ENCODE results near the gene STARD9.
"Not testable (repeated sequence)": the region's sequence is repeated elsewhere in the genome, so short reads cannot be mapped to it uniquely, and the experiment has no call there.

The STARD9 gene

GRCh38 chr15:42627485-42627884 is 52.1 kb downstream of the STARD9 start:
- H3K27ac Mint-ChIP-seq: no peak overlapping the region
- peaks cover 15 to 21% of the 10 kb centered on the region in 2 donors for H3K36me3 Mint-ChIP-seq
- H3K4me3 Mint-ChIP-seq: no peak overlapping the region
- peaks cover 4 to 10% of the 10 kb centered on the region in 2 donors for H3K9me3 Mint-ChIP-seq
- H3K4me1 Mint-ChIP-seq: peaks cover 7% of the 10 kb centered on the region in 2 donors
- H3K27me3 Mint-ChIP-seq: no peaks in the 10 kb centered on the region
- DNase-seq: no peak
- ATAC-seq (replicated peaks): no peak

GRCh38 chr15:42628761-42629160 is 53.4 kb downstream of the STARD9 start:
- Mint-ChIP-seq H3K4me1 (peaks cover 7 to 12% of the 10 kb centered on the region in 2 donors), H3K27me3 (no peaks in the 10 kb centered on the region), H3K36me3 (peaks cover 15 to 21% of the 10 kb centered on the region in 2 donors), H3K4me3 (no peak overlapping the region), H3K9me3 (peaks cover 4 to 10% of the 10 kb centered on the region in 2 donors), H3K27ac (no peak overlapping the region)
- DNase-seq (no peak), ATAC-seq (replicated peaks) (no peak)

GRCh38 chr15:42632105-42632675 is 56.8 kb downstream of the STARD9 start:
- Mint-ChIP-seq H3K4me1 (peaks cover 4 to 12% of the 10 kb centered on the region in 2 donors), H3K4me3 (peak overlapping the region in 1 of 2 donors; percentile 68), H3K9me3 (peaks cover 4 to 7% of the 10 kb centered on the region in 2 donors), H3K27me3 (no peaks in the 10 kb centered on the region), H3K36me3 (peaks cover 24% of the 10 kb centered on the region in 2 donors), H3K27ac (peak overlapping the region; percentile 27)
- peak; percentile 64 to 70 for ATAC-seq (replicated peaks)
- no peak for DNase-seq

GRCh38 chr15:42640109-42640508 is 64.7 kb downstream of the STARD9 start:
- Mint-ChIP-seq H3K27me3 (no peaks in the 10 kb centered on the region), H3K27ac (no peak overlapping the region), H3K4me1 (no peaks in the 10 kb centered on the region), H3K4me3 (no peak overlapping the region), H3K9me3 (no peaks in the 10 kb centered on the region), H3K36me3 (peaks cover 13% of the 10 kb centered on the region in 2 donors)
- no peak for ATAC-seq (replicated peaks)
- DNase-seq: no peak

- H3K27ac Mint-ChIP-seq: no peak overlapping the region
- peaks cover 2 to 6% of the 10 kb centered on the region in 2 donors for H3K4me1 Mint-ChIP-seq
- ATAC-seq (replicated peaks) (peak; percentile 100), DNase-seq (peak; percentile 54)
- no peak overlapping the region for H3K4me3 Mint-ChIP-seq
- H3K36me3 Mint-ChIP-seq: peaks cover 5 to 7% of the 10 kb centered on the region in 2 donors
- no peaks in the 10 kb centered on the region for H3K9me3 Mint-ChIP-seq
- H3K27me3 Mint-ChIP-seq: no peaks in the 10 kb centered on the region
Observed at GRCh38 chr15:42650208-42651066, 75.0 kb downstream of the STARD9 start.

GRCh38 chr15:42665827-42666226 is 90.4 kb downstream of the STARD9 start:
- Mint-ChIP-seq H3K4me3 (no peak overlapping the region), H3K27me3 (no peaks in the 10 kb centered on the region), H3K27ac (no peak overlapping the region), H3K36me3 (peaks cover 16 to 17% of the 10 kb centered on the region in 2 donors), H3K9me3 (no peaks in the 10 kb centered on the region), H3K4me1 (no peaks in the 10 kb centered on the region)
- ATAC-seq (replicated peaks) (no peak), DNase-seq (no peak)

- no peaks in the 10 kb centered on the region for H3K4me1 Mint-ChIP-seq
- no peak overlapping the region for H3K4me3 Mint-ChIP-seq
- DNase-seq (no peak), ATAC-seq (replicated peaks) (no peak)
- H3K27ac Mint-ChIP-seq: no peak overlapping the region
- H3K27me3 Mint-ChIP-seq: no peaks in the 10 kb centered on the region
- no peaks in the 10 kb centered on the region for H3K9me3 Mint-ChIP-seq
- H3K36me3 Mint-ChIP-seq: peaks cover 16 to 24% of the 10 kb centered on the region in 2 donors
Observed at GRCh38 chr15:42667855-42668254, 92.4 kb downstream of the STARD9 start.

- DNase-seq (no peak), ATAC-seq (replicated peaks) (no peak)
- peaks cover 0 to 2% of the 10 kb centered on the region in 2 donors for H3K4me1 Mint-ChIP-seq
- peaks cover 17 to 24% of the 10 kb centered on the region in 2 donors for H3K36me3 Mint-ChIP-seq
- H3K9me3 Mint-ChIP-seq: no peaks in the 10 kb centered on the region
- no peaks in the 10 kb centered on the region for H3K27me3 Mint-ChIP-seq
- no peak overlapping the region for H3K27ac Mint-ChIP-seq
- no peak overlapping the region for H3K4me3 Mint-ChIP-seq
Observed at GRCh38 chr15:42670451-42670850, 95.0 kb downstream of the STARD9 start.

- Mint-ChIP-seq H3K4me1 (peaks cover under 1 to 2% of the 10 kb centered on the region in 2 donors), H3K9me3 (no peaks in the 10 kb centered on the region), H3K27me3 (no peaks in the 10 kb centered on the region), H3K27ac (no peak overlapping the region), H3K4me3 (no peak overlapping the region), H3K36me3 (peaks cover 14 to 23% of the 10 kb centered on the region in 2 donors)
- ATAC-seq (replicated peaks): no peak
- DNase-seq: no peak
Observed at GRCh38 chr15:42672444-42672843, 97.0 kb downstream of the STARD9 start.

- peaks cover 14 to 31% of the 10 kb centered on the region in 2 donors for H3K36me3 Mint-ChIP-seq
- H3K27ac Mint-ChIP-seq: no peak overlapping the region
- ATAC-seq (replicated peaks): peak; percentile 52 to 76
- no peaks in the 10 kb centered on the region for H3K9me3 Mint-ChIP-seq
- no peaks in the 10 kb centered on the region for H3K27me3 Mint-ChIP-seq
- H3K4me3 Mint-ChIP-seq: no peak overlapping the region
- no peak for DNase-seq
- peaks cover 8 to 13% of the 10 kb centered on the region in 2 donors for H3K4me1 Mint-ChIP-seq
Observed at GRCh38 chr15:42674472-42674871, 99.1 kb downstream of the STARD9 start.

- H3K27ac Mint-ChIP-seq: no peak overlapping the region
- H3K9me3 Mint-ChIP-seq: no peaks in the 10 kb centered on the region
- H3K27me3 Mint-ChIP-seq: no peaks in the 10 kb centered on the region
- peaks cover 17 to 35% of the 10 kb centered on the region in 2 donors for H3K36me3 Mint-ChIP-seq
- DNase-seq: no peak
- ATAC-seq (replicated peaks): no peak
- peaks cover 11 to 18% of the 10 kb centered on the region in 2 donors for H3K4me1 Mint-ChIP-seq
- H3K4me3 Mint-ChIP-seq: no peak overlapping the region
Observed at GRCh38 chr15:42675021-42675420, 99.6 kb downstream of the STARD9 start.

- Mint-ChIP-seq H3K27ac (no peak overlapping the region), H3K9me3 (no peaks in the 10 kb centered on the region), H3K27me3 (no peaks in the 10 kb centered on the region), H3K36me3 (peaks cover 21 to 58% of the 10 kb centered on the region in 2 donors), H3K4me1 (peaks cover 8 to 20% of the 10 kb centered on the region in 2 donors), H3K4me3 (no peak overlapping the region)
- no peak for DNase-seq
- peak; percentile 26 to 28 for ATAC-seq (replicated peaks)
Observed at GRCh38 chr15:42679285-42680141, 104.1 kb downstream of the STARD9 start.

GRCh38 chr15:42680142-42680482 is 104.7 kb downstream of the STARD9 start:
- Mint-ChIP-seq H3K36me3 (peaks cover 21 to 54% of the 10 kb centered on the region in 2 donors), H3K4me1 (peaks cover 8 to 20% of the 10 kb centered on the region in 2 donors)
- DNase-seq (peak; percentile 46), ATAC-seq (replicated peaks) (peak; percentile 96 to 99)
- H3K9me3 Mint-ChIP-seq, H3K27ac Mint-ChIP-seq, H3K4me3 Mint-ChIP-seq, H3K27me3 Mint-ChIP-seq: not testable (repeated sequence)

GRCh38 chr15:42681119-42681518 is 105.7 kb downstream of the STARD9 start:
- Mint-ChIP-seq H3K27ac (no peak overlapping the region), H3K36me3 (peaks cover 16 to 47% of the 10 kb centered on the region in 2 donors), H3K27me3 (no peaks in the 10 kb centered on the region), H3K4me3 (no peak overlapping the region), H3K4me1 (peaks cover 8 to 20% of the 10 kb centered on the region in 2 donors), H3K9me3 (no peaks in the 10 kb centered on the region)
- no peak for DNase-seq
- no peak for ATAC-seq (replicated peaks)

All from stimulated activated naive B cell treated with anti-CD40 and anti-IgM and Interleukin-4, amounts not matched to agents 10 μg/mL and 1 μg/mL and 100 μg/mL, for 72 hours (primary cell).